H1 (cell line): ENCODE results near the gene DBX1. TPM values are rescaled to one million over a fixed set of nuclear protein-coding genes. Genes with fewer than 3 reads are reported as not detected.

Source experiments
- CTCF ChIA-PET: fragments of 300-600 bp; sonication (Branson Sonifier 250); formaldehyde crosslinking; loops from one replicate; lab custom pipeline; 2021; ENCODE audit not compliant: partially characterized antibody; lab: Charles Lee
- POLR2A ChIA-PET: fragments of 300-600 bp; sonication (Branson Sonifier 250); formaldehyde crosslinking; loops from one replicate; lab custom pipeline; 2021; ENCODE audit warnings: inconsistent platforms; ENCODE audit not compliant: partially characterized antibody; lab: Charles Lee
- DNase-seq, 2 experiments: peaks; one replicate each; pipeline versions ENCODE4 v3.0.0 to v3.0.0-alpha.2; 2010 to 2022; ENCODE audit warnings: low spot score in 2 of 2, low read depth in 1 of 2, mixed read lengths in 1 of 2
- FAIRE-seq: peaks from 2 replicates; lab custom pipeline; 2011; peaks lifted over from hg19 to GRCh38; lab: Jason Lieb, UNC
- H2AFZ ChIP-seq: 2 replicates; pipeline ENCODE4 v1.8.1; 2012; ENCODE audit warnings: low read length, inconsistent platforms
- H2AK5ac ChIP-seq: 2 replicates; pipeline ENCODE4 v1.6.1; 2013; ENCODE audit warnings: low read depth, low read length
- H2BK120ac ChIP-seq: replicated peaks from 2 replicates; pipeline ENCODE3; 2013; ENCODE audit warnings: low read depth, low read length, inconsistent platforms
- H2BK12ac ChIP-seq: 2 replicates; pipeline ENCODE4 v1.6.1; 2013; ENCODE audit warnings: low read depth, low read length
- H2BK15ac ChIP-seq: 2 replicates; pipeline ENCODE4 v1.6.1; 2013; ENCODE audit warnings: low read length
- H2BK20ac ChIP-seq: 2 replicates; pipeline ENCODE4 v1.6.1; 2013; ENCODE audit warnings: low read length
- H2BK5ac ChIP-seq: 2 replicates; pipeline ENCODE4 v1.6.1; 2013; ENCODE audit warnings: low read depth, low read length
- H3K14ac ChIP-seq: 2 replicates; pipeline ENCODE4 v1.6.1; 2013; ENCODE audit warnings: inconsistent platforms; ENCODE audit not compliant: insufficient read length
- H3K18ac ChIP-seq: 2 replicates; pipeline ENCODE4 v1.6.1; 2013; ENCODE audit warnings: low read length; ENCODE audit errors: extremely low read depth
- H3K23ac ChIP-seq: 2 replicates; pipeline ENCODE4 v1.6.1; 2013; ENCODE audit warnings: inconsistent platforms; ENCODE audit not compliant: insufficient read length
- H3K23me2 ChIP-seq: 2 replicates; pipeline ENCODE4 v1.6.1; 2013; ENCODE audit warnings: low read depth, low read length
- H3K27ac ChIP-seq: 2 replicates; pipeline ENCODE4 v1.6.1; 2011; ENCODE audit warnings: low read depth, low read length, inconsistent platforms
- H3K27me3 ChIP-seq, 4 experiments: replicated peaks in 1 of 4; 1 replicate in 1 of 4; 2 replicates in 3 of 4; pipeline versions ENCODE4 v1.6.1 to v1.8.1; 2011 to 2013; ENCODE audit warnings: low read length in 3 of 4, mild to moderate bottlenecking in 3 of 4, inconsistent platforms in 2 of 4, mixed read lengths in 2 of 4, moderate library complexity in 1 of 4; ENCODE audit not compliant: control insufficient read depth in 3 of 4, insufficient read depth in 3 of 4; ENCODE audit errors: extremely low read depth in 1 of 4
- H3K36me3 ChIP-seq, 4 experiments: 2 replicates each; pipeline versions ENCODE4 v1.6.1 to v1.8.1; 2011 to 2013; ENCODE audit warnings: mild to moderate bottlenecking in 4 of 4, low read length in 3 of 4, moderate library complexity in 2 of 4, control low read depth in 1 of 4, inconsistent platforms in 1 of 4; ENCODE audit not compliant: insufficient read depth in 4 of 4, control insufficient read depth in 2 of 4
- H3K4ac ChIP-seq: replicated peaks from 2 replicates; pipeline ENCODE3; 2013; ENCODE audit warnings: low read length, low read depth, mixed read lengths, inconsistent platforms; ENCODE audit not compliant: insufficient read length
- H3K4me1 ChIP-seq, 4 experiments: replicated peaks in 1 of 4; 1 replicate in 1 of 4; 2 replicates in 3 of 4; pipeline versions ENCODE4 v1.6.1 to v1.8.1; 2011 to 2013; ENCODE audit warnings: low read length in 3 of 4, inconsistent platforms in 2 of 4, mixed read lengths in 1 of 4; ENCODE audit not compliant: insufficient read depth in 4 of 4, control insufficient read depth in 3 of 4
- H3K4me2 ChIP-seq, 2 experiments: 2 replicates each; pipeline versions ENCODE4 v1.6.1 to v1.8.1; 2011 to 2013; ENCODE audit warnings: low read depth in 2 of 2, low read length in 2 of 2, control low read depth in 1 of 2, inconsistent platforms in 1 of 2, mild to moderate bottlenecking in 1 of 2; ENCODE audit not compliant: insufficient read depth in 1 of 2
- H3K4me3 ChIP-seq, 4 experiments: fragments of 200-600, 300-600 bp in 1 of 4; sonication (generic), shearing (Covaris generic), sonication (Bioruptor Twin) in 1 of 4; 2 replicates each; pipeline versions ENCODE4 v1.5.1 to v1.8.1; 2011 to 2016; ENCODE audit warnings: low read length in 4 of 4, low read depth in 3 of 4, control low read depth in 2 of 4, inconsistent platforms in 2 of 4, mild to moderate bottlenecking in 2 of 4, mixed read lengths in 1 of 4, moderate library complexity in 1 of 4; ENCODE audit not compliant: insufficient read depth in 2 of 4; ENCODE audit errors: extremely low read depth in 1 of 4
- H3K56ac ChIP-seq: replicated peaks from 2 replicates; pipeline ENCODE3; 2013; ENCODE audit warnings: low read depth, mild to moderate bottlenecking, mixed read lengths, low read length, inconsistent platforms; ENCODE audit not compliant: insufficient read length
- H3K79me1 ChIP-seq: 2 replicates; pipeline ENCODE4 v1.6.1; 2013; ENCODE audit warnings: low read depth, low read length, control low read depth
- H3K79me2 ChIP-seq, 2 experiments: 2 replicates each; pipeline versions ENCODE4 v1.6.1 to v1.8.1; 2012 to 2013; ENCODE audit warnings: low read length in 2 of 2, mild to moderate bottlenecking in 2 of 2, inconsistent platforms in 1 of 2; ENCODE audit not compliant: insufficient read depth in 2 of 2, control insufficient read depth in 1 of 2
- H3K9ac ChIP-seq, 4 experiments: replicated peaks in 1 of 4; 1 replicate in 1 of 4; 2 replicates in 3 of 4; pipeline versions ENCODE4 v1.6.1 to v1.8.1; 2011 to 2013; ENCODE audit warnings: low read depth in 3 of 4, low read length in 3 of 4, control low read depth in 2 of 4, mild to moderate bottlenecking in 2 of 4, moderate library complexity in 2 of 4, inconsistent platforms in 1 of 4; ENCODE audit errors: extremely low read depth in 1 of 4
- H3K9me3 ChIP-seq, 2 experiments: 2 replicates each; pipeline versions ENCODE4 v1.6.1 to v1.8.1; 2012 to 2013; ENCODE audit warnings: mild to moderate bottlenecking in 2 of 2, moderate library complexity in 2 of 2, control low read depth in 1 of 2, inconsistent platforms in 1 of 2, low read depth in 1 of 2, low read length in 1 of 2, mixed read lengths in 1 of 2; ENCODE audit not compliant: insufficient read depth in 2 of 2
- H4K20me1 ChIP-seq, 2 experiments: replicated peaks in 1 of 2; 2 replicates each; pipeline versions ENCODE3 to v1.8.1; 2011 to 2013; ENCODE audit warnings: inconsistent platforms in 2 of 2, low read length in 2 of 2, mild to moderate bottlenecking in 1 of 2; ENCODE audit not compliant: insufficient read depth in 2 of 2, control insufficient read depth in 1 of 2
- H4K5ac ChIP-seq: 2 replicates; pipeline ENCODE4 v1.6.1; 2013; ENCODE audit warnings: low read length, low read depth, mixed read lengths, inconsistent platforms; ENCODE audit not compliant: insufficient read length
- H4K8ac ChIP-seq: 2 replicates; pipeline ENCODE4 v1.8.0; 2013; ENCODE audit warnings: mild to moderate bottlenecking, moderate library complexity, low read length, inconsistent platforms; ENCODE audit not compliant: insufficient read depth; ENCODE audit errors: extremely low read depth
- H4K91ac ChIP-seq: replicated peaks from 2 replicates; pipeline ENCODE3; 2013; ENCODE audit warnings: low read length, mixed read lengths, inconsistent platforms; ENCODE audit not compliant: insufficient read length
- CHD1 ChIP-seq: IDR thresholded peaks from 2 replicates; pipeline ENCODE4 v1.6.1; 2012; ENCODE audit warnings: low read depth, low read length, improper control_type of control experiment
- NRF1 ChIP-seq: IDR thresholded peaks from 2 replicates; pipeline ENCODE4 v1.6.1; 2011; ENCODE audit warnings: mild to moderate bottlenecking, low read depth, low read length, improper control_type of control experiment
- RNF2 ChIP-seq: fragments of 200-900, 300-1000 bp; sonication (generic); IDR thresholded peaks from 2 replicates; pipeline ENCODE4 v1.7.1; 2016; ENCODE audit warnings: borderline replicate concordance, low read depth, mild to moderate bottlenecking, antibody characterized with exemption, low read length; ENCODE audit not compliant: poor library complexity, severe bottlenecking; ENCODE audit errors: missing control alignments
- SAP30 ChIP-seq: fragments of 300-600 bp; sonication (generic); IDR thresholded peaks from 2 replicates; pipeline ENCODE4 v1.7.1; 2012; ENCODE audit warnings: low read length, moderate library complexity, mild to moderate bottlenecking, inconsistent platforms; ENCODE audit not compliant: insufficient read depth, insufficient replicate concordance
- SIN3A ChIP-seq, 2 experiments: IDR thresholded peaks in 1 of 2; conservative IDR thresholded peaks in 1 of 2; 2 replicates each; pipeline ENCODE4 v1.6.1; 2011 to 2012; ENCODE audit warnings: low read length in 2 of 2, improper control_type of control experiment in 1 of 2, low read depth in 1 of 2, mild to moderate bottlenecking in 1 of 2
- SIRT6 ChIP-seq: IDR thresholded peaks from one replicate; pipeline ENCODE4 v1.7.1; 2012; ENCODE audit warnings: low read length, inconsistent platforms
- TAF1 ChIP-seq: IDR thresholded peaks from 2 replicates; pipeline ENCODE4 v1.6.1; 2011; ENCODE audit warnings: mild to moderate bottlenecking, low read depth, low read length
- WGBS, 2 experiments: shearing (Covaris generic) in 1 of 2; methylation state at CpG; one replicate each; pipeline versions ENCODE4 v1.1.6 to v1.1.7; 2013 to 2015; ENCODE audit warnings: low lambda C conversion rate in 2 of 2, mixed read lengths in 2 of 2, inconsistent platforms in 1 of 2, low coverage in 1 of 2, missing lambda C conversion rate in 1 of 2; ENCODE audit not compliant: insufficient replicate concordance in 2 of 2, insufficient coverage in 1 of 2, insufficient read length in 1 of 2; ENCODE audit errors: extremely low coverage in 1 of 2, missing lambda C conversion rate in 1 of 2; 5-methylcytosine and 5-hydroxymethylcytosine counted together
- polyA plus RNA-seq, 7 experiments: library from polyadenylated mRNA; depleted of rRNA in 3 of 7; stranded (reverse) in 5 of 7; unstranded in 2 of 7; fragments of >200 nt in 5 of 7; fragments of 200-250 nt in 2 of 7; gene quantifications; 1 replicate in 5 of 7; 2 replicates in 1 of 7; 4 replicates in 1 of 7; pipeline versions ENCODE4 v1.2.1 to v1.2.3, GENCODE V29; 2011 to 2013; ENCODE audit warnings: missing spikeins in 2 of 7, mixed read lengths in 2 of 7
- total RNA-seq: library from RNA; stranded (reverse); fragmentation: NEBNext Ultra II Directional; extraction: Animal tissue kit (Norgen Biotek cat#: 25700); gene quantifications from 2 replicates; pipeline ENCODE4 v1.2.1, GENCODE V29; 2021
- TF ChIP-seq, protein P1 (sequence below): IDR thresholded peaks from 2 replicates; pipeline ENCODE4 v1.6.1; 2012; ENCODE audit warnings: low read length, inconsistent platforms

Gene DBX1
- total and polyA plus RNA-seq, 2 of the 8 experiments (the other 6 are each of a cell fraction or from before 2014, with no cell fraction given), result not detected

DNA sequence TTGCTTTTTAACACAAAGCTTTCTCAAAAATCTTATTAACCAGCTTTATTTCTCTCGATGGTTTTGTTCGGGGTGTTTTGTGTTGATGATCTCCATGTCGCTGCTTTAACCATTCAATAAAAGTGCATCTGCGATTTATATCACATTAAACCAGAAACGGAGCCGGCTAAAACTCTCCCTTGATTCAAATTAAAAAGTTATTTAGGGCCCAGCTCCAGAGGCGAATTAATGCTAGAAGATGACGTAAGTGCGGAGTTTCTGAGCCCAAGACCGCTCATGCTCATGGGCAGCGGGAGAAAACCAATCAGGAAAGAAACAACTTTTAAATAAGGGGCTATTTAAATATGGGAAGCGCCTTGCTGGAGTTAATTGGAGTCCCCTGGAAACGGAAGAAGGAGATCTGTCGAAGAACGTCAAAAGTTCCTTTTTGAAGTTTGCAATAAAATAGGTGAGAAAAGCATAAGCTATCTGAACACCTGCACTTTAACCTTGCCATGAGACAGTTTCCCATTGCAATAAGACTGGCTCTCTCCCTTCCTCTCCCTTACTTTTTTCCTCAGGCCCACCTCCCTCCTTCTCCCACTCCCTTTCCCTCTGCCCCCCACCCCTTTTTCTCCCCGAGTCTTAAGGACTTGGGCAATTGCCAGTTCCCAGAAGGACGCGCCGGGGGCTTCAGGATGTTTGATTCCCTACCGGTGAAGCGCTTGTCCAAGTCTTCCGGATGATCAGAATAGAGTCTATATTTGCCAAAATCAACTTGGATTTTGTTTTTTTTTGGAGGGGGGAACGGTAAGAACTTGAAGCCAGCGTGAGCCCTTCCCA lies 1.9 kb upstream of the DBX1 start:
- Histone ChIP-seq H3K27ac (no peak overlapping the region), H3K79me2 (no peaks in the 10 kb centered on the region), H2BK12ac (no peak overlapping the region), H2BK120ac (no peak overlapping the region), H3K27me3 (peaks cover 57 to 99% (median 93%) of the 10 kb centered on the region in 4 experiments), H2BK15ac (no peak overlapping the region), H2AFZ (no peak overlapping the region), H3K23me2 (peaks cover 18% of the 10 kb centered on the region), H3K14ac (no peak overlapping the region), H3K23ac (no peak overlapping the region), H4K20me1 (peaks cover 7 to 18% of the 10 kb centered on the region in 2 experiments), H3K79me1 (no peaks in the 10 kb centered on the region), H3K9me3 (no peaks in the 10 kb centered on the region), H3K18ac (no peak overlapping the region), H2BK20ac (no peak overlapping the region), H3K56ac (no peak overlapping the region), H4K91ac (no peak overlapping the region), H4K5ac (no peak overlapping the region), H3K4me3 (peak overlapping the region in 3 of 4 experiments; percentile 5 to 56 (median 19); a peak in 3 of 8 replicates), H4K8ac (no peak overlapping the region), H3K36me3 (no peaks in the 10 kb centered on the region), H3K4me1 (peaks cover 13 to 49% (median 20%) of the 10 kb centered on the region in 4 experiments), H3K4me2 (peak overlapping the region; percentile 78 to 85), H3K9ac (no peak overlapping the region), H2BK5ac (no peak overlapping the region), H3K4ac (no peak overlapping the region), H2AK5ac (no peak overlapping the region)
- TF ChIP-seq RNF2, result peak; percentile 23
- no peak for TF ChIP-seq SIN3A (conservative IDR thresholded peaks at IDR 0.05 in 1 of 2, IDR thresholded peaks at IDR 0.05 in 1 of 2; ENCODE audit: low read depth in 1 of 2, low read length in 2 of 2)
- TF ChIP-seq, protein P1, sequence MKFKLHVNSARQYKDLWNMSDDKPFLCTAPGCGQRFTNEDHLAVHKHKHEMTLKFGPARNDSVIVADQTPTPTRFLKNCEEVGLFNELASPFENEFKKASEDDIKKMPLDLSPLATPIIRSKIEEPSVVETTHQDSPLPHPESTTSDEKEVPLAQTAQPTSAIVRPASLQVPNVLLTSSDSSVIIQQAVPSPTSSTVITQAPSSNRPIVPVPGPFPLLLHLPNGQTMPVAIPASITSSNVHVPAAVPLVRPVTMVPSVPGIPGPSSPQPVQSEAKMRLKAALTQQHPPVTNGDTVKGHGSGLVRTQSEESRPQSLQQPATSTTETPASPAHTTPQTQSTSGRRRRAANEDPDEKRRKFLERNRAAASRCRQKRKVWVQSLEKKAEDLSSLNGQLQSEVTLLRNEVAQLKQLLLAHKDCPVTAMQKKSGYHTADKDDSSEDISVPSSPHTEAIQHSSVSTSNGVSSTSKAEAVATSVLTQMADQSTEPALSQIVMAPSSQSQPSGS, result no peak
- TF ChIP-seq NRF1, result no peak
- TF ChIP-seq SIRT6, result no peak
- no peak for TF ChIP-seq SAP30
- TF ChIP-seq TAF1, result no peak
- TF ChIP-seq CHD1, result no peak
- WGBS, 2 experiments, result 3% methylated on average over 23 of the region's 24 CpGs; no CpG with 5 or more reads in 1 of the 2 experiments
- DNase-seq, result no peak
- no peak for FAIRE-seq
- ChIA-PET POLR2A (no interaction called here), CTCF (interaction anchor here (0.6 to 5.6 kb wide), 4 partner anchors 10 to 192 kb away, joined by 3 to 33 read pairs (median 6); no protein-coding TSS in a partner anchor)
